GM19328 (cell line): ENCODE data around the gene FGR.

Experiments used
- ATAC-seq: cut with Tn5 transposase; IDR thresholded peaks from one replicate; pipeline ENCODE4 v1.9.1; 2021; ENCODE audit warnings: mild to moderate bottlenecking, moderate library complexity; ENCODE audit not compliant: unreplicated experiment

Gene FGR

GRCh38 chr1:27589841-27590426, 45.1 kb downstream of the FGR start:
- ATAC-seq: no peak

GRCh38 chr1:27589441-27589840, 45.5 kb downstream of the FGR start:
- ATAC-seq: no peak

- no peak for ATAC-seq
Measured at GRCh38 chr1:27588256-27589232, 46.4 kb downstream of the FGR start.

GRCh38 chr1:27585684-27586083, 49.3 kb downstream of the FGR start:
- no peak for ATAC-seq

- ATAC-seq: no peak
Measured at GRCh38 chr1:27584453-27584852, 50.5 kb downstream of the FGR start.

- no peak for ATAC-seq
Measured at GRCh38 chr1:27583479-27583878, 51.5 kb downstream of the FGR start.

- no peak for ATAC-seq
Measured at GRCh38 chr1:27581823-27582243, 53.2 kb downstream of the FGR start.

GRCh38 chr1:27577504-27578188, 57.3 kb downstream of the FGR start:
- ATAC-seq: no peak

- no peak for ATAC-seq
Measured at GRCh38 chr1:27576806-27577227, 58.2 kb downstream of the FGR start.

- no peak for ATAC-seq
Measured at GRCh38 chr1:27575840-27576331, 59.1 kb downstream of the FGR start.

GRCh38 chr1:27574871-27575831, 59.8 kb downstream of the FGR start:
- ATAC-seq: no peak

GRCh38 chr1:27574001-27574781, 60.8 kb downstream of the FGR start:
- ATAC-seq: no peak

GRCh38 chr1:27572679-27573426, 62.1 kb downstream of the FGR start:
- no peak for ATAC-seq

GRCh38 chr1:27572019-27572678, 62.8 kb downstream of the FGR start:
- ATAC-seq: no peak

- ATAC-seq: no peak
Measured at GRCh38 chr1:27571439-27572018, 63.5 kb downstream of the FGR start.

GRCh38 chr1:27570784-27571183, 64.2 kb downstream of the FGR start:
- no peak for ATAC-seq

- ATAC-seq: no peak
Measured at GRCh38 chr1:27570356-27570755, 64.6 kb downstream of the FGR start.
